ENCODE data around the gene NELFE.

The NELFE gene

DNA sequence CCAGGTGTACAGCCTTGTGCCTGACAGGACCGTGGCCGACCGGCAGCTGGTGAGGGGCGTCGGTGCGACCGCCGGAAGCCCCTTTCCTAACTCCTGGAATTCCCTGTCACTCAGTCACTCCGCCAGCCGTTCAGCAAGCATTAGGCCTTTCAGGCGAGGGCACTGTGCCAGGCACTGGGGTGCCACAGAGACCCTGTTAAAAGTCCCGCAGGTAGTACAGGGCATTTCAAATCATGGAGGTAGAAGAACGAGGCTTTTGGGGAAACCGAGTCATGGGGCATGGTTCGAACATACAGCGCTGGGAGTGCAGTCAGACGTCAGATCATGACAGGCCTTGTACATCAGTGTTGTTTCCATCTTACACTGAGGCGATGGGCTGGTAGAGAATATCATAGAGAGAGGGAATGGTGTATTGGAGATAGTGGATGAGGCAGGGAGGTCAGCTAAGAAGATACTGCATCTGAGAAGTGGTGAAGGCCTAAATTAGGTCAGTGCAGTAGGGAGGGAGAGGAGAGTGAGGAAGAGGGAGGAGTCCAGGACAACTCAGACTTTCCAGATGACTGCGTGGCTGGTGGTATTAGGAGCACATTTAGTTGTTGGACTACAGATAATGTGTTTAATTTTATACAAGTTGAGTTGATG lies 14.1 kb upstream of the NELFE start:
- DNase-seq, result peak; percentile 41

DNA sequence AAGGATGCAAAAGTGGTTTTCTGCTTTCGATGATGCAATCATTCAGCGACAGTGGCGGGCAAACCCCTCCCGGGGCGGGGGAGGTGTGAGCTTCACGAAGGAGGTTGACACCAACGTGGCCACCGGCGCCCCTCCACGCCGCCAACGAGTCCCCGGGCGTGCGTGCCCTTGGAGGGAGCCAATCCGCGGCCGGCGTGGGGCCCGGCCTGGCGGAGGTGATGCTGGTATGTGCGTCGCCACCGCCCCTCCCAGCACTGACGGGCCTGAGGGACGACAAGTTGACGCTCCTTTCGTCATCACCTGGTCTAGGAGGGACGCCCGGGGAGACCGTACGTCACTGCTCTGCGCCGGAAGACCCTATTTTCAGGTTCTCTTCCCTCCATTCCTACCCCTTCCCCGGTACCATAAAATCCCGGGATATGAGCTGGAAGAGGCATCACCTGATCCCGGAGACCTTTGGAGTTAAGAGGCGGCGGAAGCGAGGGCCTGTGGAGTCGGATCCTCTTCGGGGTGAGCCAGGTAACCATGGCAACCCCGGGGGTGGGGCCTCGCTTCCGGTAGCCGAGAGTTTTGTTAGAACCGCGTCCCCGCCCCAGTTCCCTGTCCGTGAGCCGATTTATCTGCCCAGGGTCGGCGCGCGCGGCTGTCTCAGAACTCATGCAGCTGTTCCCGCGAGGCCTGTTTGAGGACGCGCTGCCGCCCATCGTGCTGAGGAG lies 13.4 kb upstream of the NELFE start, which contains the start of gene DXO:
DXO (minus strand) TSS at position 146 of the 716 bp plus-strand sequence. CDS start 463 bp downstream, outside the sequence.
- DNase-seq, result peak; percentile 99

DNA sequence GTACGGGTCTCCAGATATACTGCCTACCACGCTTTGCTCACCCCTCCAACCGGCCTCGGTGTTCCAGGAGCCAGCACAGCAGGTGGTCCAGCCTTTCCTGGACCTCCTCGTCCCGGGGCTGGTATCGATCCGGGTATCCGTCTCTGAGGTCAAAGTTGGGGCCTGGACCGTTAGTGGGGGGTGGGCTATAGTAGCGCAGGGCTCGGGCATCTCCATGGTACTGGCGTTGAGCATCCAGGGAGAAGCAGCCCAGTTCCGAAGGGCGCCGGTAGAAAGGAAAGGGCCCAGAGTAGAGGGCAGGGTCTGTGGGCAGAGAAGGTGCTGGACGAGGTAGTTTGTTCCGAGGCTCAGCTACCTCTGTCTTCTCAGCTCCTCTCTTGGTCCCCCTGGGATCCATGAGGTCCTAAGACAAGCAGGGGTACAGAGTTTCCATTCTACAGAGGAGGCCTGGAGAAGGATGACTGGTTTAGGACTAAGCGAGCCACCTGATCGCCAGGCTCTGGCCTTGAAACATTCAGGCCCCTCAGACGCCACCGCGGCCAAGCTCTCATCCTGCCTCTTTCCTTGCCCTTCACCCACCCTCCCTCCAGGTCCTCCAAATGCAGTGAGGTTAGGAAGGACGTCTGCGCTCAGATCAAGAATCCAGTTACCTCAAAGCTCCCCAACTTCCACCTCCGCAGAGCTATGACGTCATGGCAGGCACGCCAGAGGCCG lies 12.7 kb upstream of the NELFE start:
- no peak for DNase-seq

DNA sequence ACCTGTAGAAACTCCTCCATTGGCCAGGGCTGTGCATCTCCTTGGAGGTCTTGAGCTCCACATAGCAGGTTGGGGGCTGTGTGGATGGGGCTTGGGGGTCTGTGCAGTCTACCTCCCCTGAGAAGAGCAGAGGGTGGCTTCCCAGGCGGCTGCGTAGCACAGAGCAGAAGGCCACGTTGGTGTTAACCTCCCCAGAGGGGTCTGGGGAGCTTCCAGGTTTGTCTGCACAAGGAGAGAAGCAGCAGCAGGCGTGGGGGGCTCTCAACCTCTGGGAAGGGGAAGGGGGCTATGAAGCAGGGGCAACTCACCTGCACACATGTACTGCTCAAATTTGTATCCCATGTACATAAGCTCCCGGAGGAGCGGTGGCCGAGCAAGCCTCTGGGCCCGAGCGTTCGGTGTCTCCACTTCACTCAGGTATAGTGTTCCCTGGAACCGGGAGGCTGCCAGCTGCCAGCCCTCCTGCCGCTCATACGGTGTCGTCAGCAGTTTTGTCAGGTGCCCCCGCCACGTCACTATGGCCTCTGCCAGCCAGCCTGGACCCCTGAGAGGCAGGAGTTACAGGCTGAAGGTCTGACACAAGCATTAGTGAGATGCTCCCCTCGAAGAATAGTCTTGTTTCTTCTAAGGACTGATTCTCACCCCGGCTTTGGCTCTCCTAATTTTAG lies 12.0 kb upstream of the NELFE start:
- DNase-seq, result no peak

DNA sequence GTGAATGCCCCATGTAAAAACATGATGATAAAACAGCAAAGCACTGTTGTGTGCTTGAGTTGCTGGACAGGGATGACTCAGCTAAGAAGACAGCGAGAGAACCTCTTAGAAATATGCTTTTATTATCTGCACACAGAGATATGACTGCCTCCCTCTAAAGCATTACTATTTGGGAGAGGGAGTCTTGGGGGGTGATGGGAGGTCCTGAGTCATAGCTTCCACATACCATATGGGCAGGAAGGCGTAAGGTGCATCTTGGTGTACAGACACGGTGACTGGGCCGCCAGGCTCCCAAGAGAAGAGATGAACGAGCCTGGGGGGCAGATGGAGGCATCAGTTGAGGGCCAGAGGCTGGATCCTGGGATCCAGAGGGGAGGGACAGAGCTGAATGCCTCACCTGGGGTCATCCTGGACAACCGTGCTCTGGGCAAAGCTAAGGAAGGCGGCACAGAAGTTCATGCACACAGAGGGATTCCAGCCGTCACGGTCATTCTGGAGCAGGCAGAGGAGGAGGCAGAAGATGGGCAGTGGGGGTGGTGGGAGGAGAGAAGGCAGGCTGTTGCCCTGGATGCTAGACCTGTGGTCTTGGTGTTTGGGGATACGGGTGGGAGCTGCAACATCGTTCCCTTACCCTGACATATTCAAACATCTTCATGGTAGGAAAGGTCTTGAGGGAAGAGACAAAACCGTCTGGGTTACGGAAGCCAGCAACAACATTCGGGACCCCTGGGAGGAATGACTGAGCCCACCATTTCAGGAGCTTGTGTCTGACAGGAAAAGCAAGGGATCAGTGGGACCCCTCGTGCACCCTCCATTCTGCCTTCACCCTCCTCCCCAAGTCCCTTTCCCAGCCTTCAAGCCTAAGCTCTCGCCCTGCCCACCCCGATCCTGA lies 11.2 kb upstream of the NELFE start:
- DNase-seq, result peak; percentile 38

DNA sequence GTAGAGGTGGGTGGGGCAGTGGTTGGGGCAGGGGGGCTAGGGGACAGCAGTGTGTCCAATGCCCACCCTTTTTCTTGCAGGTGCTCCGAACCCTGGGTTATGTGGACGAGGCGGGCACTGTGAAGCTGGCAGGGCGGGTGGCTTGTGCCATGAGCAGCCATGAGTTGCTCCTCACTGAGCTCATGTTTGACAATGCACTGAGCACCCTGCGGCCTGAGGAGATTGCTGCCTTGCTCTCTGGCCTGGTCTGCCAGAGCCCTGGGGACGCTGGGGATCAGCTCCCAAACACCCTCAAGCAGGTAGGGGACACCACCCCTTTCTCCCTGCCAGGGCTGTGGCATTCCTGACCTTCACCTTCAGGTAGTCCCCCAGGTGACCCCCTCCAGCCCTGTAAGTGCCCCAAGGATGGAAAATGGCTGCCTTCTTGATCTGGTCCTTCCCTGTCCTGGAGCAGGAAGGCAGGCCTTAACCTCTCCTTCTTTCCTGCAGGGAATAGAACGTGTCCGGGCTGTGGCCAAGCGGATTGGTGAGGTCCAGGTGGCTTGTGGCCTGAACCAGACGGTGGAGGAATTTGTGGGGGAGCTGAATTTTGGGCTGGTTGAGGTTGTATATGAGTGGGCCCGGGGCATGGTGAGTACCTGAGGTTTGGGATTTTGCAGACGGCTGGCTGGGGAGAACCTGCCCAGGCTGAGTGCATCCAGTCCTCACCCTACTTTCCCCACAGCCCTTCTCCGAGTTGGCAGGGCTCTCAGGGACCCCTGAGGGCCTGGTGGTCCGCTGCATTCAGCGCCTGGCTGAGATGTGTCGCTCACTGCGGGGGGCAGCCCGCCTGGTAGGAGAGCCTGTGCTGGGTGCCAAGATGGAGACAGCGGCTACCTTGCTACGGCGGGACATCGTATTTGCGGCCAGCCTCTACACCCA lies 10.3 kb upstream of the NELFE start:
- DNase-seq, result peak; percentile 0

DNA sequence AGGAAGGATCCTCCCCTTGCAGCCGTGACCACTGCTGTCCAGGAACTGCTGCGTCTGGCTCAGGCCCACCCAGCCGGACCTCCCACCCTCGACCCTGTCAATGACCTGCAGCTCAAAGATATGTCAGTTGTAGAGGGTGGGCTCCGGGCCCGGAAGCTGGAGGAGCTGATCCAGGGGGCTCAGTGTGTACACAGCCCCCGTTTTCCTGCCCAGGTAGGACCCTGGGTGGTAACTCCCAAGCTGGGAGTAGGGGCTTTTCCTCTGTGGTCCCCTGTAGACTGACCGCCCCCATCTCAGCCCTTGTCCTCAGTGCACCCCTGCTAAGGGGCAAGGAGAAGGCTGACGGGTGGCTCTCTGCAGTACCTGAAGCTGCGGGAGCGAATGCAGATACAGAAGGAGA lies 9.6 kb upstream of the NELFE start:
- peak; percentile 0 for DNase-seq

DNA sequence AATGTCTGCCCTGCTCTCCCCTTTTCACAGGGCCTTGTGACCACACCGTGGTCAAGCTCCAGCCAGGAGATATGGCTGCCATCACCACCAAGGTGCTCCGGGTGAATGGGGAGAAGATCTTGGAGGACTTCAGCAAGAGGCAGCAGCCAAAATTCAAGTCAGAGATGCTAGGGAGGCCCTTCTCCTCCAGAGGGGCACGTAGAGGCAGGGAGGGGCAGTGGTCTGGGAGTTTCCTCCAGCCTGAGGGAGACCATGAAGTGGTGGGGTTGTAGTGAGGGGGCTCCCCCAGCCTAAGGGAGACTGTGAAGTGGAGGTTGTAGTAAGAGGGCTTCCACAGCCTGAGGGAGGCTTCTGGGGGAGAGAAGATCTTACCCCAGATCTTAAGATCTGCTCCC lies 9.2 kb upstream of the NELFE start:
- peak; percentile 1 for DNase-seq

DNA sequence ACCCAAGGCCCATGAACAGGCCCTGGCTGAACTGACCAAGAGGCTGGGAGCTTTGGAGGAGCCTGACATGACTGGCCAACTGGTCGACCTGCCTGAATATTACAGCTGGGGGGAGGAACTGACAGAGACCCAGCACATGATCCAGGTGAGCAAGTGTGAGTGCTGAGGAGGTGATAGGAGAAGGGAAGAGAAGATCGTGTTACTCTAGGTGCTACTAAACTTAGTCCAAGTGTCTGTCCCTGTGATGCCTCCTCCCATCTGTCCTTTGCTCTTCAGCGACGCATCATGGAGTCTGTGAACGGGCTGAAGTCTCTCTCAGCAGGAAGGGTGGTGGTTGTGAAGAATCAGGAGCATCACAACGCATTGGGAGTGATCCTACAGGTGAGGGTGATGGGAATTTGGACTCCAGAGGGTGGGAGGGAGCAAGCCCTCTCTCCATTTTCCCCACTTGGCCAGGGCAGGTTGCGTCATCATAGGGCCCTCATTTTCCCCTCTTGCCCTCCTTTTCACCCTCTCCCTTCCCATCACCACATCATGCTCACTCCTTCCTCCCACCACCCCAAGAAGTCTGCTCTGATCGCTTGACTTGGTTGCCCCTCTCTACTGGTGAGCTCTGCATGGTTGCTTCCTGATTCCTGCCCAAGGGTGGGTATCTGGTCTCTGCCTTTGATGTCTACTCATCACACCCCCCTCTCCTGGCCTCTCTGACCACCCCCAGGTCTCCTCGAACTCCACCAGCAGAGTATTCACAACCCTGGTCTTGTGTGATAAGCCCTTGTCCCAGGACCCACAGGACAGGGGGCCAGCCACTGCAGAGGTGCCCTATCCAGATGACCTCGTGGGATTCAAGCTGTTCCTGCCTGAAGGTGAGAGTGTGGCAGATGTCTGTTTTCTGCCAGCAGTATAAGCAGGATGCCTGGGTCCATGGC lies 8.5 kb upstream of the NELFE start:
- peak; percentile 0 for DNase-seq

DNA sequence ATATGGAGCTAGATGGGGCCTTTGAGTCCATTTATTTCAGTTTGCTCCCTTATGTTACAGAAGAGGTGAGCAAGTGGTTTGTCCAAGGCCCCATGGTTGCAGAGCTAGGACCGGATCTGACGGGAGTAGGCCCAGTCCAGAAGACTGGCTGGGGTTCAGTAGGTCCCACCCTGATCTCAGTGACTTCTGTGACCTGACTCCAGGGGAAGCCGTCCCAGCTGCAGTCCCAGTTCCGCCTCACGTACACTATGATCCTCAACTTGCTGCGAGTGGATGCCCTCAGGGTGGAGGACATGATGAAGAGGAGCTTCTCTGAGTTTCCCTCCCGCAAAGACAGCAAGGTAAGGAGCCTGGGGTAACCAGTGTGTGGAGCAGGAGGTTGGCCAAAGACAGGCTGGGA lies 7.7 kb upstream of the NELFE start:
- DNase-seq, result no peak

DNA sequence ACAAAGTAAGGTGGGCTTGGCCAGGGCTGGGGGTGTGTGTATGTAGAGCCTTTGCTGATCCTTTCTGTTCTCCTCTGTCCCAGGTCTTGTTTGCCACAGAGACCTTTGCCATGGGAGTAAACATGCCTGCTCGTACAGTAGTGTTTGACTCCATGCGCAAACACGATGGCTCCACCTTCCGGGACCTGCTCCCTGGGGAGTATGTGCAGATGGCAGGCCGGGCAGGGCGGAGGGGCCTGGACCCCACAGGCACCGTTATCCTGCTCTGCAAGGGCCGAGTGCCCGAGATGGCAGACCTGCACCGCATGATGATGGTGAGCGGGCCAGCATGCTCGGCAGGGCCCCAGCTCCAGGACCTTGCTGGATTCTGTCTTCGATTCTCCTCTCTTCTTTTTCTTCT lies 6.9 kb upstream of the NELFE start:
- no peak for DNase-seq

DNA sequence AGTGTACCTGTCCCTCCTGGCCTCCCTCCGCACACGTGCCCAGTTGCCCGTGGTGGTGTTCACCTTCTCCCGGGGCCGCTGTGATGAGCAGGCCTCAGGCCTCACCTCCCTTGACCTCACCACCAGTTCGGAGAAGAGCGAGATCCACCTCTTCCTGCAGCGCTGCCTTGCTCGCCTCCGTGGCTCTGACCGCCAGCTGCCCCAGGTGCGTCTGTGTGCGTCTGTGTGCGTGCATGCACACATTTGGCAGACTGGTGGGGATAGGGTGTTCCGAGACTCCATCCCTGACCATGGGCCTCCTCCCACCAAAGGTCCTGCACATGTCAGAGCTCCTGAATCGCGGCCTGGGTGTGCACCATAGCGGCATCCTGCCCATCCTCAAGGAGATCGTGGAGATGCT lies 5.2 kb upstream of the NELFE start:
- DNase-seq, result no peak

DNA sequence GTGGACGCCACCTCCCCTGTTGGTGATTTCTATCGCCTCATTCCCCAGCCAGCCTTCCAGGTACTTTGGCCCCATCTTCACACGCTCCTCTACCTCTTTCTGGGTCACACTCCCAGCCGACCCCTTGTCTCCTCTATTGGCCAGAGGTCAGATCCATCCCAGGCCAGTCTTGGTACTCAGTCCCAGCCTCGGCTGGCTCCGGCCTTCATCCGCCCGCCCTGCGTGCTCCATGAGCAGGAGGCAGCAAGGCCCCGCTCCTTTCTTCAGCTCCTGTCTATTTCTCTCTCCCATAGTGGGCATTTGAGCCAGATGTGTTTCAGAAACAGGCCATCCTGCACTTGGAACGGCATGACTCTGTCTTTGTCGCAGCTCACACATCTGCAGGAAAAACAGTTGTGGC lies 2.8 kb upstream of the NELFE start:
- DNase-seq, result no peak

DNA sequence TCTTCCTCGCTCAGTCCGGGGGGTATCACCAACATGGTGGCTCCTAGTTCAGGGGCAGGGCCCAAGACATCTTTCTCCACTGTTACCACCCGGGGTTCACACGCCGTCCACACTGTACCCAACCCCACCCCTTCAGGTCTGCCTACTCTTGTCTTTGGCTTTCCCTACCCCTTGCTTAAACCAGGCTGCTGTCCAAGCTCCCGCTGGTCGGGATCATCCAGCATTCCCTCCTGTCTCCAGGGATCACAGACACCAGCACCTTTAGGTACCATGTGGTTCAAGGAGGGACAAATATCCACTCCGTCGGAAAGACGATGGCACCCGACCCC lies 395 bp downstream of the NELFE start:
- DNase-seq, result peak; percentile 25

DNA sequence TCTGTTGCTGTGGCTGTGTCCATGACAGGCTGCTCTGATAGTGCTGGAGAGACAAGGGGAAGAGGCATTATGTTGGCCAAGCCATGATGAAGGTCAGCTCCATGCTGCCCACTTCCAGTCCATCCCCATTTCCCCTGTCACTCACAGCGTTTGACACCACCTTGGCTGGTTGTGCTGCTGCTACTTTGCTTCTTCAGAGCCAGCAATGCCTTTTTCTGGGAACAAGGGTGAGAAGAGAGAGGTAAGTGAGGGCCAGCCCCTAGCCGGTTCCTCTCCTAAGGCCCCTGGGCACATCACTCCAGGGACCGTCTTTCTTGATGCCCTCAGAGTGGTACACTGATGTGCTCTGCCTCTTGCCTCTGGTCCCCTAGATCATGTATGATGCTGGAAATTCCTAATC lies 2.0 kb downstream of the NELFE start:
- DNase-seq, result no peak

DNA sequence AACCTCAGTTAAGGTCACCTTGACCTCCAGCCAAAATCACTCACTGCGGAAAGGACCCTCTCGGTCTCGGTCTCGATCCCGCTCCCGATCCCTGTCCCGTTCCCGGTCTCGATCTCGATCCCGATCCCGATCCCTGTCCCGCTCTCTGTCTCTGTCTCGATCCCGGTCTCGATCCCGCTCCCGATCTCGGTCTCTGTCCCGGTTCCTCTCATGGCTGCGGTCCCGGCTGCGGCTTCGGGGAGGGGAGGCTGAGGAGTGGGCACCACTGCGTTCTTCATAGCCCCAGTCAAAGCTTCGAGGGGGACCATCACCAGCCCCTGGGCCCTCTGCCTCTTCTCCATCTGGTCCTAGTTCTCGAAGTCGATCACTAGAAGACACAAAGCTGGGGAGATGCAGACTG lies 4.3 kb downstream of the NELFE start:
- no peak for DNase-seq

DNA sequence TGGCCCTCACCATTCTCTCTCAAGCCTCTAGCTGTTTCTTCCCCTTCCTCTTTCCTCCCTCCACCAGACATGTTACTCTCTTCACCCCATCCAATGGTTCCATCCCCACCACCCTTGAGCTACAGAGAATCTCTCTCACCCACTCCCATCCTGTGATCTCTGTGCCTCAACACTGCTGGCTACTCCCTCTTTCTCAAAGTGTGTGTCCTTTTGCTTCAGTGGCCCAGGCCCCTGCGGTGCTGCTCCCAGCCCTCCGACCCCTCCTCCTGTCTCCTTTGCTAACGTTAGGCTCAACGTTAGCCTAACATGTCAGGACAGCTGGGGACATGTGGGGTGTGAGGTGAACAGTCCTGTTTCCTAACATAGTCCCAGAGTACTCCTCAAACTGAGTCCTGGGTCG lies 5.9 kb downstream of the NELFE start:
- DNase-seq, result no peak

DNA sequence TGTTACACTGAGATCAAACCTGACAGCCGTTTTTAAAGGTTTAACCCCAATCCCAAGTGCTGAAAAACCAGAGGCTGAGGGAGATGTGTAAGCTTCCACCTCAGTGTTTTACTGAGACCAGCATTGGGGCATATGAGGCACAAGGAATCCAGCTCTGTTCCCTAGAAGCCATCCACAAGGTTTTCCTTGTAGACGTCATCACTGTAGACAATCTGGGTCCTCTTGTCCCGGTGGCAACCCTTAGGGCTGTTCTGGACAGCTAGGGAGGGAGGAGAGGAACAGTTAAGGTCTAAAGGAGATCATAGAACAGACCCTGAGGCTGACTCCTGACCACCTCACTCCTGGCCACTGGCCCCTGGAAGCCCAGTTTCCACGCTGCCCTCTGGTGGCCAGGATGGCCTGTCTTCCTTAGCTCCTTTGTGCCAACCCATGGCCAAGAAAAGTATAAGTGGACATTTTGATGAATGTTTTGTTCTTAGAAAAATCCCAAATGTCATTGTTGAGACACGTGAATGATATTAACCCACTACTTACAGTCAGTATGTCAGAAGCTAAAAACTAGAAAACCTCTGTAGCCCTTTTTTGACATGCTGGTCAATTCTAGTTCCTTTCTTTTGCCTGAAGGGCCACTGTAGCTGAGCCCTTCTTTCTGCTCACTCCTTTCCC lies 6.5 kb downstream of the NELFE start:
- peak; percentile 76 for DNase-seq

DNA sequence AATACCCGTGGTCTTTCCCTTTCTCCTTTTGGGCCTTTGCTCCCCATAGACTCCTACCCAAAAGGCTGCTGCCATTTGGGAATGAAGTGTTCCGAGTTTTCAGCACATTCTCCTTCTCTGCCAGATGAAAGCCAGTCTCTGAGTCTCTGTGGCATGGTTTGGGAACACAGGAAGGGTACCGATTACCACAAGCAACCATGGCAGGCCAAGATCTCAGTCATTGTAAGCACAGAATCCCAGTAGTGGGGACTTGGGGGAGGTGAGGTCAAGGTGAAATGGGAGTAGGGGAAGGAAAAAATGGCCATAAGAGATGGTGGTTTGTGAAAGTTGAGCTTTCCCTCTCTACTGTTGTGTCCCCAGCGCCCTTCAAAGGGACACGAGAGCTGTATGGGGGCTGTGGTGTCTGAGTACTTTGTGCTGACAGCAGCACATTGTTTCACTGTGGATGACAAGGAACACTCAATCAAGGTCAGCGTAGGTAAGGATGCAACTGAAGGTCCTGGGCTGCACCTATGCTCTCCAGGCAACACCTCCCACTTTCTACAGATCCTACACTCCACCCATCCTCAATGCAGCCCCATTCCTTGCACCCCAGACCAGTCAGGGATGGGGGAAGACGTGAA lies 8.7 kb downstream of the NELFE start:
- no peak for DNase-seq

All from hematopoietic multipotent progenitor cell treated with erythropoietin and hydrocortisone succinate and interleukin-3 and kit ligand, for 6 days (in vitro differentiated cells).